Endothelial cell of umbilical vein (primary cell): ENCODE measurements around the gene CPD. TPM values are rescaled to one million over a fixed set of nuclear protein-coding genes. Genes with fewer than 3 reads are reported as not detected.
A peak's percentile ranks its signal among the peaks of the same experiment; 100 is the strongest.

ENCODE experiments used
- BruUV-seq: library from RNA; stranded (reverse); fragments of 400-500 nt; replicated peaks from 2 replicates; lab custom pipeline; 2021; lab: Mats Ljungman, UMichigan
- CTCF ChIA-PET: fragments of 300-600, 350-600 bp; sonication (Branson Sonifier 250); formaldehyde crosslinking; loops from one replicate; lab custom pipeline; 2021; ENCODE audit warnings: antibody characterized with exemption, inconsistent platforms; lab: Charles Lee
- POLR2A ChIA-PET: fragments of 300-600, 350-600 bp; sonication (Branson Sonifier 250); formaldehyde crosslinking; loops from one replicate; lab custom pipeline; 2021; ENCODE audit warnings: antibody characterized with exemption, inconsistent platforms; lab: Charles Lee
- DNase-seq: peaks from one replicate; pipeline ENCODE4 v3.0.0-alpha.2; 2011; ENCODE audit warnings: low read depth, low spot score
- FAIRE-seq: peaks from 2 replicates; lab custom pipeline; 2011; peaks lifted over from hg19 to GRCh38; lab: Jason Lieb, UNC
- H2AFZ ChIP-seq: 2 replicates; pipeline ENCODE4 v1.6.0; 2012; ENCODE audit warnings: low read depth, low read length, control low read depth, inconsistent platforms
- H3K27ac ChIP-seq: 2 replicates; pipeline ENCODE4 v1.5.1; 2011; ENCODE audit warnings: low read depth, mild to moderate bottlenecking, control low read depth, low read length, moderate library complexity; ENCODE audit not compliant: insufficient read depth
- H3K27me3 ChIP-seq, 2 experiments: 2 replicates each; pipeline versions ENCODE4 v1.6.0 to v1.6.1; 2011; ENCODE audit warnings: low read length in 2 of 2, mixed read lengths in 1 of 2; ENCODE audit not compliant: control insufficient read depth in 2 of 2, insufficient read depth in 2 of 2
- H3K36me3 ChIP-seq, 2 experiments: 2 replicates in 1 of 2; 3 replicates in 1 of 2; pipeline ENCODE4 v1.5.1; 2011; ENCODE audit warnings: low read length in 2 of 2, mild to moderate bottlenecking in 1 of 2, moderate library complexity in 1 of 2; ENCODE audit not compliant: control insufficient read depth in 2 of 2, insufficient read depth in 2 of 2; ENCODE audit errors: extremely low read depth in 1 of 2
- H3K4me1 ChIP-seq: 3 replicates; pipeline ENCODE4 v1.5.1; 2011; ENCODE audit warnings: mild to moderate bottlenecking, low read length; ENCODE audit not compliant: control insufficient read depth, insufficient read depth; ENCODE audit errors: extremely low read depth
- H3K4me2 ChIP-seq: 2 replicates; pipeline ENCODE4 v1.6.1; 2011; ENCODE audit warnings: low read length, control low read depth, mixed read lengths; ENCODE audit not compliant: insufficient read depth
- H3K4me3 ChIP-seq, 3 experiments: fragments of 200-600 bp in 1 of 3; sonication (generic), shearing (Covaris generic) in 1 of 3; replicated peaks in 1 of 3; 2 replicates each; pipeline ENCODE4 v1.5.1; 2011 to 2016; ENCODE audit warnings: control low read depth in 3 of 3, low read length in 3 of 3, mild to moderate bottlenecking in 2 of 3, inconsistent platforms in 1 of 3, low read depth in 1 of 3, moderate library complexity in 1 of 3; ENCODE audit not compliant: insufficient read depth in 1 of 3
- H3K79me2 ChIP-seq: 2 replicates; pipeline ENCODE4 v1.6.0; 2012; ENCODE audit warnings: low read length, inconsistent platforms; ENCODE audit not compliant: control insufficient read depth, insufficient read depth
- H3K9ac ChIP-seq: replicated peaks from 2 replicates; pipeline ENCODE3; 2011; ENCODE audit warnings: low read length, control low read depth; ENCODE audit not compliant: insufficient read depth; ENCODE audit errors: extremely low read depth
- H3K9me1 ChIP-seq: replicated peaks from 3 replicates; pipeline ENCODE4 v1.6.0; 2011; ENCODE audit warnings: mild to moderate bottlenecking, low read length; ENCODE audit not compliant: control insufficient read depth, insufficient read depth; ENCODE audit errors: extremely low read depth
- H3K9me3 ChIP-seq: replicated peaks from 2 replicates; pipeline ENCODE4 v1.5.1; 2012; ENCODE audit warnings: low read length, inconsistent platforms; ENCODE audit not compliant: control insufficient read depth, insufficient read depth
- H4K20me1 ChIP-seq: replicated peaks from 2 replicates; pipeline ENCODE3; 2011; ENCODE audit warnings: mild to moderate bottlenecking, low read length; ENCODE audit not compliant: control insufficient read depth, insufficient read depth; ENCODE audit errors: extremely low read depth
- CTCF ChIP-seq, 2 donors: IDR thresholded peaks; 1 replicate in 1 of 2; 2 replicates in 1 of 2; pipeline ENCODE4 v1.5.1; 2011; ENCODE audit warnings: low read length in 2 of 2, mild to moderate bottlenecking in 2 of 2, moderate library complexity in 2 of 2, control low read depth in 1 of 2, inconsistent platforms in 1 of 2, low read depth in 1 of 2; ENCODE audit not compliant: insufficient read depth in 1 of 2; ENCODE audit errors: extremely low read depth in 1 of 2
- EZH2 ChIP-seq: IDR thresholded peaks from 2 replicates; pipeline ENCODE4 v1.6.1; 2012; ENCODE audit warnings: borderline replicate concordance, low read depth, mild to moderate bottlenecking, moderate library complexity, low read length, inconsistent platforms; ENCODE audit not compliant: severe bottlenecking
- FOS ChIP-seq: IDR thresholded peaks from 2 replicates; pipeline ENCODE4 v1.6.1; 2011; ENCODE audit warnings: mild to moderate bottlenecking, low read length, moderate library complexity, borderline replicate concordance; ENCODE audit not compliant: insufficient read depth
- GATA2 ChIP-seq: IDR thresholded peaks from 2 replicates; pipeline ENCODE4 v1.7.0; 2011; ENCODE audit warnings: low read depth, mild to moderate bottlenecking, moderate library complexity, mixed read lengths, low read length; ENCODE audit not compliant: insufficient read length, insufficient read depth
- JUN ChIP-seq: IDR thresholded peaks from 2 replicates; pipeline ENCODE4 v1.6.1; 2011; ENCODE audit warnings: borderline replicate concordance, low read depth; ENCODE audit not compliant: insufficient read length, insufficient read depth
- MYC ChIP-seq: IDR thresholded peaks from one replicate; pipeline ENCODE4 v1.6.1; 2011; ENCODE audit warnings: mild to moderate bottlenecking, low read depth, low read length
- POLR2A ChIP-seq: IDR thresholded peaks from 2 replicates; pipeline ENCODE4 v1.6.1; 2012; ENCODE audit warnings: low read depth, mild to moderate bottlenecking, control low read depth, low read length
- POLR2AphosphoS5 ChIP-seq: IDR thresholded peaks from 2 replicates; pipeline ENCODE4 v1.6.1; 2012; ENCODE audit warnings: low read depth, mild to moderate bottlenecking, control low read depth, low read length, moderate library complexity; ENCODE audit not compliant: insufficient read depth
- dilution Hi-C: fragments of 300-500 bp; cut with MboI; formaldehyde crosslinking; loops from one replicate; pipeline ENCODE4 v1.15.0; 2019; ENCODE audit warnings: low sequenced_read_pairs; ENCODE audit not compliant: extremely low pct_ligation_motif_present
- intact Hi-C: fragments of 100-400 bp; cut with micrococcal nuclease; formaldehyde crosslinking; loops from one replicate; pipeline ENCODE4 v1.10.0; 2022
- polyA plus RNA-seq, 4 experiments: library from polyadenylated mRNA; depleted of rRNA in 3 of 4; stranded (reverse) in 3 of 4; unstranded in 1 of 4; fragments of >200 nt; gene quantifications; 2 replicates each; pipeline versions ENCODE4 v1.2.1 to v1.2.3, GENCODE V29; 2011 to 2012; ENCODE audit warnings: missing spikeins in 1 of 4
- total RNA-seq: library from RNA; stranded (reverse); gene quantifications from 2 replicates; pipeline ENCODE4 v1.2.3, GENCODE V29; 2021
- TF ChIP-seq, protein P1 (sequence below): IDR thresholded peaks from 2 replicates; pipeline ENCODE4 v1.6.1; 2011; ENCODE audit not compliant: insufficient read depth, insufficient read length

Gene CPD
- total and polyA plus RNA-seq, 2 donors (not counting 3 experiments of a cell fraction or from before 2014, with no cell fraction given), result 18.3 to 63.6 TPM

GRCh38 chr17:30495586-30495985 is 116.9 kb downstream of the CPD start:
- CTCF ChIA-PET, result no interaction called here

More at GRCh38 chr17:30495586-30495985, 116.9 kb downstream of the CPD start:
- intact Hi-C loops (no loop called here), dilution Hi-C loops (no loop called here)
- no TSS peak for BruUV-seq
- DNase-seq (peak; percentile 14), FAIRE-seq (no peak)
- Histone ChIP-seq H3K9me1 (no peaks in the 10 kb centered on the region), H3K4me3 (no peak overlapping the region), H3K9me3 (no peaks in the 10 kb centered on the region), H4K20me1 (no peaks in the 10 kb centered on the region), H3K27me3 (no peaks in the 10 kb centered on the region), H2AFZ (no peak overlapping the region), H3K4me2 (no peak overlapping the region), H3K36me3 (peaks cover 13 to 21% of the 10 kb centered on the region in 2 experiments), H3K79me2 (no peaks in the 10 kb centered on the region), H3K27ac (no peak overlapping the region), H3K9ac (no peak overlapping the region), H3K4me1 (no peaks in the 10 kb centered on the region)
- TF ChIP-seq, protein P1, sequence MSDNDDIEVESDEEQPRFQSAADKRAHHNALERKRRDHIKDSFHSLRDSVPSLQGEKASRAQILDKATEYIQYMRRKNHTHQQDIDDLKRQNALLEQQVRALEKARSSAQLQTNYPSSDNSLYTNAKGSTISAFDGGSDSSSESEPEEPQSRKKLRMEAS, result no peak
- no peak for TF ChIP-seq GATA2
- no peak for TF ChIP-seq MYC
- TF ChIP-seq POLR2A, result no peak
- no peak for TF ChIP-seq POLR2AphosphoS5
- TF ChIP-seq EZH2, result no peak
- no peak for TF ChIP-seq CTCF (IDR thresholded peaks at IDR 0.05; ENCODE audit: extremely low read depth in 1 of 2, insufficient read depth in 1 of 2, low read depth in 1 of 2, low read length in 2 of 2)
- no peak for TF ChIP-seq FOS
- TF ChIP-seq JUN, result no peak
- POLR2A ChIA-PET, result no interaction called here
